LNCAP (cell line): ENCODE results near the gene KRT38.

Source experiments
- TF ChIP-seq, protein P1 (sequence below): fragments of 450-650 bp; IDR thresholded peaks from 2 replicates; pipeline ENCODE4 v1.5.1; 2017; ENCODE audit warnings: mild to moderate bottlenecking

The KRT38 gene

GRCh38 chr17:41444640-41445039 is 3.9 kb upstream of the KRT38 start:
- TF ChIP-seq, protein P1, sequence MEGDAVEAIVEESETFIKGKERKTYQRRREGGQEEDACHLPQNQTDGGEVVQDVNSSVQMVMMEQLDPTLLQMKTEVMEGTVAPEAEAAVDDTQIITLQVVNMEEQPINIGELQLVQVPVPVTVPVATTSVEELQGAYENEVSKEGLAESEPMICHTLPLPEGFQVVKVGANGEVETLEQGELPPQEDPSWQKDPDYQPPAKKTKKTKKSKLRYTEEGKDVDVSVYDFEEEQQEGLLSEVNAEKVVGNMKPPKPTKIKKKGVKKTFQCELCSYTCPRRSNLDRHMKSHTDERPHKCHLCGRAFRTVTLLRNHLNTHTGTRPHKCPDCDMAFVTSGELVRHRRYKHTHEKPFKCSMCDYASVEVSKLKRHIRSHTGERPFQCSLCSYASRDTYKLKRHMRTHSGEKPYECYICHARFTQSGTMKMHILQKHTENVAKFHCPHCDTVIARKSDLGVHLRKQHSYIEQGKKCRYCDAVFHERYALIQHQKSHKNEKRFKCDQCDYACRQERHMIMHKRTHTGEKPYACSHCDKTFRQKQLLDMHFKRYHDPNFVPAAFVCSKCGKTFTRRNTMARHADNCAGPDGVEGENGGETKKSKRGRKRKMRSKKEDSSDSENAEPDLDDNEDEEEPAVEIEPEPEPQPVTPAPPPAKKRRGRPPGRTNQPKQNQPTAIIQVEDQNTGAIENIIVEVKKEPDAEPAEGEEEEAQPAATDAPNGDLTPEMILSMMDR, result no peak

DNA sequence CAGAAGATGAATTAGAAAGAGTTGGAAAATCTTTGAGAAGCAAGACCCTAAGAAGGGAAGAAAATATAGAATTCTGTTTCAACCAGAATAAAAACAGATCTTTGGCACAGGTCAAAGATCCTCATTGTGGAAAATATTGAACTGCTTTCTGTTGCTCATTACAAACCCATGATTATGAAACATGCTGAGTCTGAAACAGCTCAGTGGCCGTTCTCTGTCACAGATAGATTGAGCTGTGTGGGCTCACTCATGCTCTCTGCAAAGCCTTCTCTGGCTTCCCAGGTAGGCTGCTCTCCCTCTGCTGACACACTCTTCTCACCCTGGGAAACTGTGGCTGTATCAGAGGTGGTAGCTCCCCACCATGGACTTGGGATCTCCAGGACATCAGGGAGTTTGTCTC is 3.4 kb upstream of the KRT38 start:
- TF ChIP-seq, protein P1, result no peak

DNA sequence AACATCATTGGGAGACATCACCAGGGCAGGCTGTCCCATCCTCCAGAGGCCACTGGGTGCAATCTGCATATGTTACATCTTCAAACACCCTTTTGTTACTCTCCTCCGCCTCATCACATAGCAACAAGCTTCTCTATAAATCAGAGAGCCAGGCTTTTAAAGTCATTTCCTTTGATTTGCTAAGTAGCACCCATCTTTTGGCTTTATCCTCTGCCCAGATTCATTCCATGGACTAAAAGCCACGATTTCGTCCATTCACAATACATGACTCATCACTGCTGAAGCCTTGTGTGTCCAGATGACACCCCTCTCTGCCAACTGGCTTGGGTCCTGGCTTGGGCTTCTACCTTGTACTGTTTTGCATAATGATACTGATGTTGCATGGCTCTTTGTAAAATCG is 2.0 kb upstream of the KRT38 start:
- TF ChIP-seq, protein P1, result no peak

DNA sequence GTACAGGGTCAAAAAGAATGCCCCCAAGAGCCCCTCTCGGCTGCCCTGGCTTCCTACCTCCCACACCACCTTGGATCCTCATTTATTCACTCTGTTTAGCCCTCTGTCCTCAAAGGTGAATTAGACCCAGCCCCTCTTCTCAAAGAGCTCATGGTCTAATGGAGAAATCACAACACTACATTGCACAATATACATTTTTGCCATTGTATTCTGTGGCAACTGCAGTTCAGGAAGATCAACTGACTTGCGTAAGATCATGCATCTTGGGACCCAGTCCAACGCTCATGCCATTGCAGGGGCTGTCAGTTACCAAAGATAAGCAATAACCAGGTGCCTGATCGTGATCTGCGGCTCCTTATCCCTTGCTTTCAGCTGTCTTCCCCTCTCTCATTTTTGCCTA is 1.4 kb downstream of the KRT38 start:
- TF ChIP-seq, protein P1, result no peak

GRCh38 chr17:41437769-41438168 is 3.0 kb downstream of the KRT38 start:
- TF ChIP-seq, protein P1, result no peak

DNA sequence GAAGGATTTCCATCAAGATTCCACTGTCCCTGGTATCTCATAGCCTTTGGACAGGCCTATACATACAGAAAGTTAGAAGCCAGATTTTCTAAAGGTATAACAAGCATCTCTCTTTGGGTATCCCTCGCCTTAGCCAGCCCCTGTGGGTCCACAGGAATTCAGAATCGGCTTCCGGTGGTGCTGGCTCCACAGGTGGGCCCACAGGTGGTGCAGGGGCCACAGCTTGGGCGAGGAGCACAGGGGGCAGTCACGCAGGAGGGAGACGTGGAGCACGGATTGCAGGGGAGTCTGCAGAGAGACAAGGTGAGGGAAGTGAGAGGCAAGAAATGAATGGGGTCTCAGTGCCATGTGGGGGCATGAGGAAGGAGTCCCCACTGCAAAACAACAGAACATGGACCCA is 3.5 kb downstream of the KRT38 start:
- TF ChIP-seq, protein P1, result no peak

DNA sequence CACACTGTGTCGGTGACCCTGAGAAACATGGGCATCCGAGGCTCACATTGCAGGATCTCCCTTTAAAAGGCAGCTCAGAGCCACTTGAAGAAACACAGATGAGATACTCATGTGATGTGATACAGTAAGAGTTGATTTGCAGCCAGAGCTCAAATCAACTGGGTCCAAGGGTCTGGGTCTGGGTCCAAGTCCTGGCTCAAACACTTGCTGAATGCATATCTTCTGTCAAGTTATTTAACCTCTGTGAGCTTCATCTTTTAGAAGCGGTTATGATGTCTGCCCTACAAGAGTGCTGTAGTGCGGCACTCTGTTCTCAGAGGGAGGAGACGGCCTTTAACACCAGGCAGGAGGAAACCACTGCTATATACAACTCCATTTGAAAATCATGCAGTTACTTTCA is 6.4 kb downstream of the KRT38 start:
- TF ChIP-seq, protein P1, result no peak

DNA sequence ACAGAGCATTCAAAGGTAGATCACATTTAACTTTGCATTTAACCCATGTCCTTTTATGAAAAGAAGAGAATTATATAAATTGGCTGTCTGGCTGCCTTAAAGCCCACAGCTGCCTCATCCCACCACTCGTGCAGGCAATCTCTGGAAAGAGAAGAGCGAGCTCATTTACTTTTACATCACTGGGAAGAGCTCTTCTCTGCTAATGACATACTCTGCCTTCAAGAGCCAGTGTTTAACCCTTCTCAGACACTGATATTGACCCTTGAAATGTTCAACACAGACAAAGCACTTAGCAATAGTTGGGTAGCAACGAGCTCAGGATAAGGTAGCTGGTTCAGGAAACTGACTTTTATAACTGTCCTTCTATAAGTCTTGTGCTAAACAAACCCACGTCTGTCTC is 6.8 kb downstream of the KRT38 start:
- TF ChIP-seq, protein P1, result no peak
